SJSA1 (cell line): ENCODE measurements around the gene ZNF556. TPM values are rescaled to one million over a fixed set of nuclear protein-coding genes. Genes with fewer than 3 reads are reported as not detected.

Experiments
- DNase-seq, 2 experiments: peaks; one replicate each; pipeline ENCODE4 v3.0.0-alpha.2; 2015 to 2020; ENCODE audit warnings: low spot score in 2 of 2, low read depth in 1 of 2
- H3K27ac ChIP-seq: fragments of 250-450 bp; sonication (Bioruptor Pico); 2 replicates; pipeline ENCODE4 v1.5.1; 2020; ENCODE audit warnings: mild to moderate bottlenecking, moderate library complexity
- H3K27me3 ChIP-seq: fragments of 250-450 bp; sonication (Bioruptor Pico); replicated peaks from 2 replicates; pipeline ENCODE4 v1.5.1; 2020; ENCODE audit warnings: mild to moderate bottlenecking, moderate library complexity
- H3K36me3 ChIP-seq: fragments of 250-450 bp; sonication (Bioruptor Pico); 2 replicates; pipeline ENCODE4 v1.5.1; 2020; ENCODE audit warnings: mild to moderate bottlenecking
- H3K4me1 ChIP-seq: fragments of 250-450 bp; sonication (Bioruptor Pico); replicated peaks from 2 replicates; pipeline ENCODE4 v1.6.1; 2021; ENCODE audit warnings: mild to moderate bottlenecking
- H3K4me3 ChIP-seq: fragments of 250-450 bp; sonication (Bioruptor Pico); 2 replicates; pipeline ENCODE4 v1.5.1; 2020; ENCODE audit warnings: mild to moderate bottlenecking
- H3K9me3 ChIP-seq: fragments of 250-450 bp; sonication (Bioruptor Pico); replicated peaks from 2 replicates; pipeline ENCODE4 v1.5.1; 2020; ENCODE audit warnings: mild to moderate bottlenecking
- total RNA-seq: library from RNA; depleted of rRNA; stranded (reverse); fragments of >200 nt; shearing (Covaris generic); gene quantifications from 2 replicates; pipeline ENCODE4 v1.2.3, GENCODE V29; 2014; rRNA removed

Gene ZNF556
- total RNA-seq = 0.08 and 0.09 TPM in 2 replicates

GRCh38 chr19:2867025-2867991 is at the start of gene ZNF556:
Gene ZNF556, plus strand, starts transcription at chr19:2867335. Its CDS starts 87 bp downstream, at chr19:2867422.
- Histone ChIP-seq H3K27me3 (no peaks in the 10 kb centered on the region), H3K4me3 (peak within 1 kb of the TSS; percentile 35), H3K27ac (no peak within 1 kb of the TSS), H3K9me3 (0 out of 2 replicates have a peak, but pooled peaks cover 7% of the 10 kb centered on the region), H3K36me3 (no peaks in the 10 kb centered on the region), H3K4me1 (no peaks in the 10 kb centered on the region)
- DNase-seq = peak; percentile 49 to 53

GRCh38 chr19:2819540-2820111 is 47.5 kb upstream of the ZNF556 start, which contains the start of gene ZNF554:
Gene ZNF554, plus strand, starts transcription at chr19:2819868. Its CDS starts 204 bp downstream, at chr19:2820072.
- peaks cover 6% of the 10 kb centered on the region for H3K36me3 ChIP-seq
- H3K9me3 ChIP-seq = no peaks in the 10 kb centered on the region; the same call in 1 of the 2 replicates
- no peaks in the 10 kb centered on the region for H3K27me3 ChIP-seq
- DNase-seq = peak; percentile 79 to 97
- no peak within 1 kb of the TSS; the same call in 1 of the 2 replicates for H3K27ac ChIP-seq
- H3K4me3 ChIP-seq = peak within 1 kb of the TSS; percentile 86
- peaks cover 5% of the 10 kb centered on the region for H3K4me1 ChIP-seq

GRCh38 chr19:2820112-2820702 is 46.9 kb upstream of the ZNF556 start:
- Histone ChIP-seq H3K4me1 (peaks cover 5% of the 10 kb centered on the region), H3K4me3 (peak overlapping the region; percentile 86), H3K36me3 (peaks cover 6% of the 10 kb centered on the region), H3K27me3 (no peaks in the 10 kb centered on the region), H3K9me3 (no peaks in the 10 kb centered on the region; the same call in 1 of the 2 replicates), H3K27ac (no peak overlapping the region; the same call in 1 of the 2 replicates)
- no peak for DNase-seq

GRCh38 chr19:2822846-2823245 is 44.3 kb upstream of the ZNF556 start:
- Histone ChIP-seq H3K27me3 (no peaks in the 10 kb centered on the region), H3K27ac (no peak overlapping the region), H3K4me1 (peaks cover 5% of the 10 kb centered on the region), H3K36me3 (peaks cover 6% of the 10 kb centered on the region), H3K9me3 (peaks cover 4% of the 10 kb centered on the region), H3K4me3 (no peak overlapping the region)
- no peak for DNase-seq

- no peak overlapping the region for H3K4me3 ChIP-seq
- H3K36me3 ChIP-seq = peaks cover 6% of the 10 kb centered on the region
- H3K27me3 ChIP-seq = no peaks in the 10 kb centered on the region
- no peak for DNase-seq
- peaks cover 9% of the 10 kb centered on the region for H3K9me3 ChIP-seq
- H3K4me1 ChIP-seq = peaks cover 5% of the 10 kb centered on the region
- H3K27ac ChIP-seq = no peak overlapping the region
Observed at GRCh38 chr19:2823646-2824045, 43.5 kb upstream of the ZNF556 start.

DNA sequence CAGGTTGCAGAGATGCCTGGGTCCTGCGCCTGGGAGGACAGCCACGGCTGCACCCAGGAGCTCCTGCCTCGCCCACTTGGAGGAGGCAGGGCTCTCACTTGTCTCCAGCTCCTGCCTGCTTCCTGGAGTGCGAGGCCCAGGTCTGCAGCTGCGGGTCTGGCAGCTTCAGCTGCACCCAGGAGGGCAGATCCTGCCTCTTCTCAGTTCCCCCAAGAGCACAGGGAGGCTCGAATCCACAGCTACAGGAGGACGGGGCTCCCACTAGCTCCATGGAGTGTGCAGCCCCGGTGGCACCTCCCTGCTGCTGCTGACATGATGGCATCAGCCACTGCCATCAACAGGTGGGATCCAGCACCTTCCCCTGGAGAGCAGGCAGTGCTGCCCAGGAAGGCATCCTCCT is 43.0 kb upstream of the ZNF556 start:
- H3K27ac ChIP-seq = no peak overlapping the region
- peaks cover 6% of the 10 kb centered on the region for H3K36me3 ChIP-seq
- H3K4me1 ChIP-seq = peaks cover 5% of the 10 kb centered on the region
- no peak for DNase-seq
- H3K27me3 ChIP-seq = no peaks in the 10 kb centered on the region
- H3K4me3 ChIP-seq = no peak overlapping the region
- H3K9me3 ChIP-seq = peaks cover 9% of the 10 kb centered on the region

- Histone ChIP-seq H3K4me1 (no peaks in the 10 kb centered on the region), H3K9me3 (peaks cover 9% of the 10 kb centered on the region), H3K4me3 (no peak overlapping the region), H3K36me3 (no peaks in the 10 kb centered on the region), H3K27me3 (no peaks in the 10 kb centered on the region), H3K27ac (no peak overlapping the region)
- DNase-seq = no peak
Observed at GRCh38 chr19:2827022-2827421, 40.1 kb upstream of the ZNF556 start.

DNA sequence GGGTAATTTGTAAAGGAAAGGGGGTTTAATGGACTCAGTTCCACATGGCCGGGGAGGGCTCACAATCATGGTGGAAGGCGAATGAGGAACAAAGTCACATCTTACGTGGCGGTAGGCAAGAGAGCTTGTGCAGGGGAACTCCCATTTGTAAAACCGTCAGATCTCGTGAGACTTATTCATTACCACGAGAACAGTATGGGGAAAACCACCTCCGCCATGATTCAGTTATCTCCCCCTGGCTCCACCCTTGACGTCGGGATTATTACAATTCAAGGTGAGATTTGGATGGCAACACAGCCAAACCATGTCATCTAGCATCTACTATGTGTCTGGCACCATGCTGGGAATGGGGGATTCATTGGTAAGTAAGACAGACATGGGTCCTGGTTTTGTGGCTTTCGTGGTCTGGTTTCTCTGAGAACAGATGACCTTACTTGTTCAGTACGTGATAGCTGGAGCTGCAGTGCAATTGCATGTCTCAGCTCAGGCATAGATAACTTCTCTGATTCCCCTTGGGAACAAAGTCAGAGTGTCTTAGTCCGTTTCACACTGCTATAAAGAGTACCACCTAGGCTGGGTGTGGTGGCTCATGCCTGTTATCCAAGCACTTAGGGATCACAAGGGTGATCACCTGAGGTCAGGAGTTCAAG is 39.2 kb upstream of the ZNF556 start:
- Histone ChIP-seq H3K4me1 (no peaks in the 10 kb centered on the region), H3K4me3 (no peak overlapping the region), H3K27me3 (no peaks in the 10 kb centered on the region), H3K36me3 (no peaks in the 10 kb centered on the region), H3K27ac (no peak overlapping the region), H3K9me3 (peaks cover 13% of the 10 kb centered on the region)
- DNase-seq = no peak

GRCh38 chr19:2834294-2834871 is 32.8 kb upstream of the ZNF556 start:
- DNase-seq = no peak
- H3K27ac ChIP-seq = no peak overlapping the region
- H3K36me3 ChIP-seq = no peaks in the 10 kb centered on the region
- H3K27me3 ChIP-seq = no peaks in the 10 kb centered on the region
- H3K9me3 ChIP-seq = peaks cover 27% of the 10 kb centered on the region
- no peaks in the 10 kb centered on the region for H3K4me1 ChIP-seq
- no peak overlapping the region for H3K4me3 ChIP-seq

DNA sequence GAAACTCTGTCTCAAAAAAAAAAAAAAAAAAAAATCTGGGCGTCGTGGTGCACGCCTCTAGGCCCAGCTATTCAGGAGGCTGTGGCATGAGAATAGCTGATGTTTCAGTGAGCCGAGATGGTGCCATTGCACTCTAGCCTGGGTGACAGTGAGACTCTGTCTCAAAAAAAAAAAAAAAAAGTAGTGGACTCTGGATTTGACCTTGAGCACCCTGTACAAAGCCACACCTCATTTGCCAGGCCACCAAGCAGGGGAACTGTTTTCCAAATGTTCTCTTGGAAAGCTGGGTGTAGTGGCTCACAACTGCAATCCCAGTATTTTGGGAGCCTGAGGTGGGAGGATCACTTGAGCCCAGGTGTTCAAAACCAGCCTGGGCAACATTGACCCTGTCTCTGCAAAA is 29.7 kb upstream of the ZNF556 start:
- Histone ChIP-seq H3K4me3 (no peak overlapping the region), H3K36me3 (peaks cover 6% of the 10 kb centered on the region), H3K4me1 (peaks cover 11% of the 10 kb centered on the region), H3K27me3 (no peaks in the 10 kb centered on the region), H3K9me3 (peaks cover 34% of the 10 kb centered on the region), H3K27ac (no peak overlapping the region)
- DNase-seq = no peak

DNA sequence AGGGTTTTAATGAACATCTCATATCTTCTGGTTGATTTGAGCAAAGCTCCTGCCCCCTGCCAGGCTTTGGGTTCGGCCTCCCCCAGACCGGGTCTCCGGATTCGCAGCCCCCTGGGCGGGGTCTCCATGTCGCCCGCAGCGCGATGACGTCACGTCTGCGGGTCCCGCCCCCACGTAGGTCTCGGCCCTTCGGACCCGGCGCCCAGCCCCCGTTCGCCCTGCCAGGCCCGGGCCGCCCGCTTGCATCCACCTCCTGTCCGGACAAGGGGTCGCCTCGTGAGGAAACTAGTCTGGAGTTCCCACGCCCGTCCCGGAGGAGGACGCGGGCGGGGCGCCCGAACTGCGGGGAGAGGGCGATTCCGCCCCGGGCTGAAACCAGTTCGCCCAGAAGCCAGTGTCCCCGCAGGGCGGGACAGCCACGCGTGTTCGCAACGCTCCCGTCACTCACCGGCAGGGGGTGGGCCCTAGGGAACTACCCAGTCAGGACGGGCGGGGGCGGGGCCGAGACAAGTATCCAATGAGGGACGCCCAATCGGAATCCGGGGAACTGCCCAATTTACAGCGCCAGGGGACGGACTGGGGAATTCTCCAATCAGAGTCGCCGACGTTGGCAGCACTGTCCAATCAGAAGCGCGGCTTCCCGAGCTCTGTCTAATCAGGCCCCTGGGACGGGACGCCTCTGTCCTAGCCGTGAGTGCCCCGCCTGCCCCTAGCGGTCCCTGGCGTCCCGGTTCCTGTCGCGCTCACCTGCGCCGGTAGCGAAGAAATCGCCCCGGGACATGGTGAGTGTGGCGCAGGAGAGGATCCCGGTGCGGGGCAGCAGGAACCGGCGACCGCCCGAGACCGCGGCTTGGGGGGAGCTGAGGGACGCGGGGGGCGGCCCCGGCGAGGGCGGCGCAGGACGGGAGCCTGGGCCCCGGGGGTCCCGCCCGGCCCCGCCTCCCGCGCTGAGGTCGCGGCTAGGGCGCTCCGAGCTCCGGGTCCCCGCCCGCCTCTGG is 26.0 kb upstream of the ZNF556 start, which contains the start of gene ZNF555:
TSS of gene ZNF555 (plus strand) at position 682 of the 998 bp plus-strand sequence. CDS start at position 780, 98 bp downstream.
- Histone ChIP-seq H3K4me3 (peak within 1 kb of the TSS; percentile 96), H3K36me3 (peaks cover 13% of the 10 kb centered on the region), H3K27ac (peak within 1 kb of the TSS; percentile 71), H3K27me3 (no peaks in the 10 kb centered on the region), H3K9me3 (peaks cover 18% of the 10 kb centered on the region), H3K4me1 (peaks cover 11% of the 10 kb centered on the region)
- DNase-seq = peak; percentile 96 to 99
